HL-60 (cell line): ENCODE results near the gene NSUN7.

ENCODE experiments used
- SPI1 ChIP-seq: IDR thresholded peaks from 2 replicates; pipeline ENCODE4 v1.6.1; 2012; ENCODE audit warnings: low read depth, mild to moderate bottlenecking, borderline replicate concordance
- TF ChIP-seq, protein P1 (sequence below): IDR thresholded peaks from one replicate; pipeline ENCODE4 v1.5.1; 2011; ENCODE audit warnings: low read length, control low read depth, inconsistent platforms; ENCODE audit not compliant: insufficient read depth
- TF ChIP-seq, protein P2 (sequence below): IDR thresholded peaks from 2 replicates; pipeline ENCODE4 v1.6.1; 2012; ENCODE audit warnings: low read depth; ENCODE audit not compliant: insufficient replicate concordance

- TF ChIP-seq, protein P1, sequence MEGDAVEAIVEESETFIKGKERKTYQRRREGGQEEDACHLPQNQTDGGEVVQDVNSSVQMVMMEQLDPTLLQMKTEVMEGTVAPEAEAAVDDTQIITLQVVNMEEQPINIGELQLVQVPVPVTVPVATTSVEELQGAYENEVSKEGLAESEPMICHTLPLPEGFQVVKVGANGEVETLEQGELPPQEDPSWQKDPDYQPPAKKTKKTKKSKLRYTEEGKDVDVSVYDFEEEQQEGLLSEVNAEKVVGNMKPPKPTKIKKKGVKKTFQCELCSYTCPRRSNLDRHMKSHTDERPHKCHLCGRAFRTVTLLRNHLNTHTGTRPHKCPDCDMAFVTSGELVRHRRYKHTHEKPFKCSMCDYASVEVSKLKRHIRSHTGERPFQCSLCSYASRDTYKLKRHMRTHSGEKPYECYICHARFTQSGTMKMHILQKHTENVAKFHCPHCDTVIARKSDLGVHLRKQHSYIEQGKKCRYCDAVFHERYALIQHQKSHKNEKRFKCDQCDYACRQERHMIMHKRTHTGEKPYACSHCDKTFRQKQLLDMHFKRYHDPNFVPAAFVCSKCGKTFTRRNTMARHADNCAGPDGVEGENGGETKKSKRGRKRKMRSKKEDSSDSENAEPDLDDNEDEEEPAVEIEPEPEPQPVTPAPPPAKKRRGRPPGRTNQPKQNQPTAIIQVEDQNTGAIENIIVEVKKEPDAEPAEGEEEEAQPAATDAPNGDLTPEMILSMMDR = peak; percentile 95
- TF ChIP-seq, protein P2, sequence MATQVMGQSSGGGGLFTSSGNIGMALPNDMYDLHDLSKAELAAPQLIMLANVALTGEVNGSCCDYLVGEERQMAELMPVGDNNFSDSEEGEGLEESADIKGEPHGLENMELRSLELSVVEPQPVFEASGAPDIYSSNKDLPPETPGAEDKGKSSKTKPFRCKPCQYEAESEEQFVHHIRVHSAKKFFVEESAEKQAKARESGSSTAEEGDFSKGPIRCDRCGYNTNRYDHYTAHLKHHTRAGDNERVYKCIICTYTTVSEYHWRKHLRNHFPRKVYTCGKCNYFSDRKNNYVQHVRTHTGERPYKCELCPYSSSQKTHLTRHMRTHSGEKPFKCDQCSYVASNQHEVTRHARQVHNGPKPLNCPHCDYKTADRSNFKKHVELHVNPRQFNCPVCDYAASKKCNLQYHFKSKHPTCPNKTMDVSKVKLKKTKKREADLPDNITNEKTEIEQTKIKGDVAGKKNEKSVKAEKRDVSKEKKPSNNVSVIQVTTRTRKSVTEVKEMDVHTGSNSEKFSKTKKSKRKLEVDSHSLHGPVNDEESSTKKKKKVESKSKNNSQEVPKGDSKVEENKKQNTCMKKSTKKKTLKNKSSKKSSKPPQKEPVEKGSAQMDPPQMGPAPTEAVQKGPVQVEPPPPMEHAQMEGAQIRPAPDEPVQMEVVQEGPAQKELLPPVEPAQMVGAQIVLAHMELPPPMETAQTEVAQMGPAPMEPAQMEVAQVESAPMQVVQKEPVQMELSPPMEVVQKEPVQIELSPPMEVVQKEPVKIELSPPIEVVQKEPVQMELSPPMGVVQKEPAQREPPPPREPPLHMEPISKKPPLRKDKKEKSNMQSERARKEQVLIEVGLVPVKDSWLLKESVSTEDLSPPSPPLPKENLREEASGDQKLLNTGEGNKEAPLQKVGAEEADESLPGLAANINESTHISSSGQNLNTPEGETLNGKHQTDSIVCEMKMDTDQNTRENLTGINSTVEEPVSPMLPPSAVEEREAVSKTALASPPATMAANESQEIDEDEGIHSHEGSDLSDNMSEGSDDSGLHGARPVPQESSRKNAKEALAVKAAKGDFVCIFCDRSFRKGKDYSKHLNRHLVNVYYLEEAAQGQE = no peak
- TF ChIP-seq SPI1 = no peak
These were observed 91.3 kb downstream of the NSUN7 start for GRCh38 chr4:40840985-40841571.
